Smooth muscle cell of the brain vasculature (primary cell): ENCODE results near the gene RIPK4.

ENCODE experiments used
- DNase-seq: peaks from one replicate; pipeline ENCODE4 v3.0.0-alpha.2; 2012; ENCODE audit warnings: low read depth, low spot score

Gene RIPK4

DNA sequence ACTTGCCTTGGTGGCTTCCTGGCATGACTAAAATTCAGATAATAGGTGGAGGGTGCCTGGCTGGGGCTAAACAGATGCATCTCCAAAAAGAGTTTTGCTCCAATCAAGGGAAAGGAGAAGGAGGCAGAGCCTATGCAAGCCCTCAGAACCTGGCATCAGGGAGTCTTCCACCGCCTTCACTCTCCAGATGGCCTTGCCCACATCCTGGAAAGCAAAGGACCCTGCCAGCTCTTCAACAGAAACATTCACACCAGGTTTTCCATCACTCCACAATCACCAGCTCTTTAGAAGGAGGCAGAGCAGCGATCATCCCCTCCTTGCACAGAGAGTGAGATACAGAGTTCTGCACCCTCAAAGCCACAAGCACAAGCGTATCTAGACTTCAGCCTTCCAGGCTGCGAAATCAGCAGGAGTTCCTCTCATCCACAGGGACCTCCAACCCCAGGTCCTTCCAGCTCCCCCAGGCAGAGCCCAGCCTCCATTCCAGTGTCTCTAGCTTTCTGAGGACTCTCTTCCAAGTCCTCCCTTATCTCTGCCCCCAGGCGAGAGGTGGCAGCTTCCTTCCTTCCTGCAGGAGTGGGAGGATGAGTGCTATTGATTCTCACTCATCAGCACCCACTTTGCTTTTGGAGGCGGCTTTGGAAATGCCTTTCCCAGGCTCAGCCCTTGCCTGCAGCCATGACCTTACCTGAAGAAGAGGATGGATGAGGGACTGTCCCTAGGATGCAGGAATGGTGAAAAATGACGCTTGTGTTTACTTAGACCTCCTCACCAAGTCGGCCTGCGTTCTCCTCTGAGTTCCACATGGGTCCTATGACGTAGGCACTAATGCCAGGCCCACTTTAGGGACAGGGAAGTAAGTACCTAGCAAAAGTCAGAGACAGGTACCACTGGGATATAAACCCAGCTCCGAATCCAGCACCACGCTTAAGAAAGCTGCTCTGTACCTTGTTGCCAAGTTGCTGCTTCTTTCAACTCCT lies 75.4 kb downstream of the RIPK4 start:
- no peak for DNase-seq
